HUES64 (cell line): Measurements from ENCODE around the gene UPK1A.

Source experiments
- H3K27ac ChIP-seq: 2 replicates; pipeline ENCODE4 v1.7.0; 2013; ENCODE audit warnings: low read depth, low read length, inconsistent platforms
- H3K27me3 ChIP-seq: 2 replicates; pipeline ENCODE4 v1.6.1; 2013; ENCODE audit warnings: mild to moderate bottlenecking, low read length; ENCODE audit not compliant: insufficient read depth
- H3K36me3 ChIP-seq: 2 replicates; pipeline ENCODE4 v1.6.1; 2013; ENCODE audit warnings: mild to moderate bottlenecking, low read length; ENCODE audit not compliant: insufficient read depth
- H3K4me1 ChIP-seq: 2 replicates; pipeline ENCODE4 v1.6.1; 2013; ENCODE audit warnings: mild to moderate bottlenecking, low read length, moderate library complexity; ENCODE audit not compliant: insufficient read depth
- H3K4me3 ChIP-seq: 2 replicates; pipeline ENCODE4 v1.5.1; 2013; ENCODE audit warnings: mild to moderate bottlenecking, low read length, moderate library complexity
- H3K9ac ChIP-seq: 2 replicates; pipeline ENCODE4 v1.6.1; 2013; ENCODE audit warnings: mild to moderate bottlenecking, low read depth, low read length
- H3K9me3 ChIP-seq: 2 replicates; pipeline ENCODE4 v1.6.1; 2013; ENCODE audit warnings: low read depth, low read length; ENCODE audit not compliant: insufficient read depth
- WGBS: fragments of 150-250, 120-280 bp; methylation state at CpG from one replicate; pipeline ENCODE4 v1.1.7; 2013; ENCODE audit warnings: missing lambda C conversion rate; 5-methylcytosine and 5-hydroxymethylcytosine counted together

The UPK1A gene

DNA sequence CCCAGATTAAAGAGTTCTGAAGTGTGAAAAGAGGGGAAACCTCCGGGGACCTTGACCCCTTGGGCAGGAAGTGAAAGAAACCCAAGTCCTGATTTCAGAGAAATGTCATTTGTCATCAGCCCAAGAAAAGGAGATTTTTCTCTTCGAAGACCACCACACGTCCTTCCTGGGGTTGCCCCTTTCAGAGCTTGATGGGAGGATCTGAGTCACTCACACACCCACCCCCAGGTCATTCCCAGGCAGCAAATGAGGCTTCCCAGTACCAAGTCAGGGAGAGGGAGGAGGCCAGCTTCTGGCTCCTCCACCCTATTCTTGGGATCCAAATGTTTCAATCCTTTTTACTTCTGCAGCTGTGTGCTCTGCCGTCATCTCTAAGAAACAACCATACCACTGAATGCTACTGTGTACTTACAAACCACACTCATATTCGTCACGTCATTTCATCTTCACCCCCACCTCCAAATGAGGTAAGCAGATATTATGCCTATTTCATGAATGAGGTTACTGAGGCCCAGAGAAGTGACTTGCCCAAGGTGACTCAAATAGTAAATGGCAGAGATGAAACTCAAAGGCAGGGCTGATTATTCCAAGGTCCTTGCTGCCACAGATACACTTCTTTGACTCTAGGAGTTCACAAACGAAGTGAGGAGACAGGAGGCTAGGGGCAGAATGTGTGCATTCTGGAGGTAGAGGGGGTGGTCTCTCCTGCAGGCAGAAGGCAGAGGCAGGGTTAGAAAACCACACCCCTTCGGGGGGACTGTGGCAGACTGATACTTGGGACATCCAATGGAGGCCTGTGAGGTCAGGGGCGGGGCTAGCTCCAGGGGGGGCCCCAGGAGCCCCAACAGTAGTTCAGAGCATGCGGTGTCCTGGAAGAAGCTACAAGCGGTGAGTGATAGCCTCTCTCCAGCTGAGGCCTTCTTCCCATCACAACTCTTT lies 46.5 kb downstream of the UPK1A start:
- Histone ChIP-seq H3K9ac (no peak overlapping the region), H3K4me1 (peaks cover 21% of the 10 kb centered on the region), H3K27me3 (peaks cover 4% of the 10 kb centered on the region; the same call in 1 of the 2 replicates), H3K9me3 (no peaks in the 10 kb centered on the region), H3K27ac (no peak overlapping the region), H3K4me3 (no peak overlapping the region), H3K36me3 (no peaks in the 10 kb centered on the region)
- 83% methylated on average over 11 of the region's 11 CpGs for WGBS

DNA sequence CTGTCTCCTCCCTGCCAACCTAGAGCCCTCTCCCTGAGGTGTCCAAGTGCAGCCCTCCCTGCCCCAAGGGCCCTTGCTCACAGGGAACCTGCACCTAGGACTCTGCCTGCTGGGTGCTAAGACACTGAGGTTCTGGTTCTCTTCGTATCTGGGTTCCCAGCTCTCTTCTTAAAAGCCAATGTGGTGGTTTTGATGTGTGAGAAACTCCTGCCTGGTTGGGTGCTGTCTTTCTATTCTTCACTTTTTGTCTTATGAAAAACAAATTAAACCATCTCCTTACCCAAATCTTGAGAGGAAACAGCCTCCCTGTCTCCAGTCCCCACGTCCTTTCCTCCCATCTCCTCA lies 47.2 kb downstream of the UPK1A start:
- Histone ChIP-seq H3K27me3 (peaks cover 4% of the 10 kb centered on the region; the same call in 1 of the 2 replicates), H3K9me3 (no peaks in the 10 kb centered on the region), H3K9ac (no peak overlapping the region), H3K4me3 (no peak overlapping the region), H3K27ac (no peak overlapping the region), H3K4me1 (peaks cover 21% of the 10 kb centered on the region), H3K36me3 (no peaks in the 10 kb centered on the region)
- 86% methylated on average over 2 of the region's 2 CpGs for WGBS

DNA sequence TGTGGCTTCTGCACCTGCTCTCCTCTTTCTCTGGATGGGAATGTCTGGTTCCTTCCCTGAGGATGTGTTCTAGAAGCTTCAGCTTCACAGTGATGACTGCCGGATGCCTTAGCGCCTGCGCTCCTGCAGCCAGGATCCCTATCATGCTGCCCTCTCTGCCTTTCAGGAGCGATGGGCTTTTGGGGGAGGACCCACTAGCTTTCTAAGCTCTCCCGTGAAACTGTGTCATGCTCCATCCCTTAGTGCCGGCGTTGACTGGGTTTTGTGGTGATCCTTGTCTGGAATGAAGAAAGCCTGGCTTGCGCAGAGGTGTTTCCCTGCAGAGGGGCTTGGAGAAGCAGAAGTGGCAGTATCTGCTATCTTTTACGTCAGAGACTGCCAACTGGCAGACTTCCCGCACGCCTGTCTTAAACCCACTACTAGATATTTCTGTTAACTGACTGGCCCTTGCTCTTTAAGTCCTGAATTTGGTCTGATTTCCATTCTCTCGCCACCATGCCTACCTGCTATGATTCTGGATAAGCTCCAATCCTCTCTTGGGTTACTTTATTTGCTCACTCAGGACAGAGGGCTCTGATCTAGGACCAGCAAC lies 47.7 kb downstream of the UPK1A start:
- no peak overlapping the region for H3K27ac ChIP-seq
- no peak overlapping the region for H3K9ac ChIP-seq
- 89% methylated on average over 12 of the region's 12 CpGs for WGBS
- H3K36me3 ChIP-seq, result no peaks in the 10 kb centered on the region
- H3K9me3 ChIP-seq, result no peaks in the 10 kb centered on the region
- peaks cover 4% of the 10 kb centered on the region; the same call in 1 of the 2 replicates for H3K27me3 ChIP-seq
- H3K4me1 ChIP-seq, result peaks cover 23% of the 10 kb centered on the region
- no peak overlapping the region for H3K4me3 ChIP-seq

- Histone ChIP-seq H3K36me3 (no peaks in the 10 kb centered on the region), H3K4me3 (peak overlapping the region; percentile 78; the same call in 1 of the 2 replicates), H3K27ac (no peak overlapping the region), H3K9me3 (no peaks in the 10 kb centered on the region), H3K9ac (peak overlapping the region; percentile 27; the same call in 1 of the 2 replicates), H3K27me3 (peaks cover 4% of the 10 kb centered on the region; the same call in 1 of the 2 replicates), H3K4me1 (peaks cover 26% of the 10 kb centered on the region)
- 62% methylated on average over 14 of the region's 14 CpGs for WGBS
These were observed 48.5 kb downstream of the UPK1A start for GRCh38 chr19:35714601-35715354.

GRCh38 chr19:35715355-35715809 lies 49.1 kb downstream of the UPK1A start:
- Histone ChIP-seq H3K4me1 (peaks cover 26% of the 10 kb centered on the region), H3K36me3 (peaks cover 6% of the 10 kb centered on the region), H3K4me3 (peak overlapping the region; percentile 78), H3K9ac (peak overlapping the region; percentile 81; the same call in 1 of the 2 replicates), H3K27ac (no peak overlapping the region), H3K9me3 (no peaks in the 10 kb centered on the region), H3K27me3 (peaks cover 4% of the 10 kb centered on the region; the same call in 1 of the 2 replicates)
- WGBS, result 77% methylated on average over 7 of the region's 7 CpGs

GRCh38 chr19:35715981-35716800 lies 49.9 kb downstream of the UPK1A start:
- peak overlapping the region; percentile 77 for H3K27ac ChIP-seq
- peaks cover 4% of the 10 kb centered on the region; the same call in 1 of the 2 replicates for H3K27me3 ChIP-seq
- H3K9me3 ChIP-seq, result no peaks in the 10 kb centered on the region
- WGBS, result 4% methylated on average over 52 of the region's 52 CpGs
- peaks cover 21% of the 10 kb centered on the region for H3K4me1 ChIP-seq
- H3K4me3 ChIP-seq, result peak overlapping the region; percentile 78
- peak overlapping the region; percentile 81 for H3K9ac ChIP-seq
- H3K36me3 ChIP-seq, result peaks cover 11% of the 10 kb centered on the region

- Histone ChIP-seq H3K4me3 (peak overlapping the region; percentile 78), H3K9ac (peak overlapping the region; percentile 81), H3K4me1 (peaks cover 21% of the 10 kb centered on the region), H3K9me3 (no peaks in the 10 kb centered on the region), H3K27me3 (peaks cover 4% of the 10 kb centered on the region; the same call in 1 of the 2 replicates), H3K27ac (peak overlapping the region; percentile 94), H3K36me3 (peaks cover 19% of the 10 kb centered on the region)
- WGBS, result under 1% methylated on average over 76 of the region's 77 CpGs
These were observed 50.7 kb downstream of the UPK1A start for GRCh38 chr19:35716801-35717664.

DNA sequence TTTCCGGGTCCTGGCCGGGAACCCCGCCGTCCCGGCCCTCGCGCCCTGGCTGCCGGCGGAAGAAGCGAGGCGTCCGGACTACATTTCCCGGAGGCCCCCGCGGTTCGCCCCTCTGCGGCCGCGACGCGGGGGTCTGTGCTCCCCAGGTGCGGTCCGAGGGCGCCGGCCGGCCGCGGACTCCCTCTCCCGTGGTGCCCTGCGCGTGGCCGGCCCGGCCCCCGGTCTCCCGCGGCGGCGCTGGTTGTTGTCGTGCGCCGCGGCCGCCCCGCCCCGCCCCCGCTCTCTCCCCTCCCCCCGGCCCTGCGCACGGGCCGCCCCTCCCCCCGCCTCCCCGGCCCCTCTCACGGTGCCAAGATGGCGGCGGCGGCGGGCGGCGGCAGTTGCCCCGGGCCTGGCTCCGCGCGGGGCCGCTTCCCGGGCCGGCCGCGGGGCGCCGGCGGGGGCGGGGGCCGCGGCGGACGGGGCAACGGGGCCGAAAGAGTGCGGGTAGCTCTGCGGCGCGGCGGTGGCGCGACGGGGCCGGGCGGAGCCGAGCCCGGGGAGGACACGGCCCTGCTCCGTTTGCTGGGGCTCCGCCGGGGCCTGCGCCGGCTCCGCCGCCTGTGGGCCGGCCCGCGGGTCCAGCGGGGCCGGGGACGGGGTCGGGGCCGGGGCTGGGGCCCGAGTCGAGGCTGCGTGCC lies 51.5 kb downstream of the UPK1A start, which contains the start of gene KMT2B:
Gene KMT2B, plus strand, starts transcription at position 339 of the 680 bp plus-strand sequence. Its CDS starts 16 bp downstream, at position 355.
- H3K36me3 ChIP-seq, result peaks cover 27% of the 10 kb centered on the region
- H3K9ac ChIP-seq, result peak within 1 kb of the TSS; percentile 81
- H3K4me1 ChIP-seq, result peaks cover 21% of the 10 kb centered on the region
- peak within 1 kb of the TSS; percentile 94 for H3K4me3 ChIP-seq
- under 1% methylated on average over 91 of the region's 109 CpGs for WGBS
- H3K27me3 ChIP-seq, result peaks cover 4% of the 10 kb centered on the region; the same call in 1 of the 2 replicates
- H3K27ac ChIP-seq, result peak within 1 kb of the TSS; percentile 94
- no peaks in the 10 kb centered on the region for H3K9me3 ChIP-seq

GRCh38 chr19:35718345-35719041 lies 52.2 kb downstream of the UPK1A start:
- Histone ChIP-seq H3K9ac (peak overlapping the region; percentile 78), H3K27ac (peak overlapping the region; percentile 72; the same call in 1 of the 2 replicates)
- 3% methylated on average over 42 of the region's 42 CpGs for WGBS

More at GRCh38 chr19:35718345-35719041, 52.2 kb downstream of the UPK1A start:
- Histone ChIP-seq H3K27me3 (peaks cover 4% of the 10 kb centered on the region; the same call in 1 of the 2 replicates), H3K9me3 (no peaks in the 10 kb centered on the region), H3K4me1 (peaks cover 21% of the 10 kb centered on the region), H3K4me3 (peak overlapping the region; percentile 94), H3K36me3 (peaks cover 34% of the 10 kb centered on the region)
